Memory B cell (primary cell): Measurements from ENCODE around the gene FTL.

Source experiments
- ATAC-seq: fragments of 150-1000 bp; cut with Tn5 transposase; 2 replicates; pipeline ENCODE4 v1.10.0; 2021; ENCODE audit warnings: low read depth, mild to moderate bottlenecking, moderate library complexity
- DNase-seq, 2 donors: peaks; one replicate each; pipeline ENCODE4 v3.0.0; 2022; ENCODE audit warnings: low spot score in 2 of 2
- H3K27ac Mint-ChIP-seq: one replicate; pipeline ENCODE4 v1.8.0; 2022; ENCODE audit warnings: mild to moderate bottlenecking, moderate library complexity, mixed read lengths
- H3K27me3 Mint-ChIP-seq: one replicate; pipeline ENCODE4 v1.8.0; 2022; ENCODE audit warnings: mixed read lengths
- H3K36me3 Mint-ChIP-seq: one replicate; pipeline ENCODE4 v1.8.0; 2022; ENCODE audit warnings: mild to moderate bottlenecking, mixed read lengths
- H3K4me1 Mint-ChIP-seq: one replicate; pipeline ENCODE4 v1.8.0; 2022; ENCODE audit warnings: mixed read lengths
- H3K4me3 Mint-ChIP-seq: one replicate; pipeline ENCODE4 v1.8.0; 2022; ENCODE audit warnings: mild to moderate bottlenecking, moderate library complexity, mixed read lengths
- H3K9me3 Mint-ChIP-seq: one replicate; pipeline ENCODE4 v1.8.0; 2022; ENCODE audit warnings: mixed read lengths

The FTL gene

DNA sequence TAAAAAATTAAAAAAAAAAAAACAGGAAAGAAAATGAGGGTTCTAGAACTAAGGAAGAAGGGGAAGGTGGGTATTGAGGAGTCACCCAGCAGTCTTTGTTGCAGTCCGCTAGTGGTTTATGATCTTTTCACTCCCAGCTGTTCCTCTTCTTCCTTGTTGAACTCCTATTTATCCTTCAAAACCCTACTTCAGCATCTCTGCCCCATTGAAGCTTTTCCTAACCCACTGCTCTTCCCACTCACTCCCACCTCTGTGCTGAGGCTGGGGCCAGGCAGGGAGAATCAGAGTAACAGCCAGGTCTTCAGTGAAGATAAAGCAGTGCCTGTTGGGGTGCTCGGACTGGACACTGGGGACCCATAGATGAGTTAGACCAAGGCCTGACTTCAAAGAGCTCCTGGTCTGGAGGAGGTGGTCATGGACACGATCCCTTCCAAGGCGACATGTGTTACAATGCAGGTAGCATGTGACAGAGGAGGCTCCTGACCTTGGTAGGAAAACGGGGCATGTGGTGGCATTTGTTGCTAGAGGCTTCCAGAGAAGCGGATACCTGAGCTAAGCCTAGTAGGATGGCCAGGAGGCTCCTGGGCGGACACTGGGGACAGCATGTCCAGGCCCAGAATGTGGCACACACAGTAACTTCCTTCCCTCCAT, 40.0 kb downstream of the FTL start:
- no peak for DNase-seq
- Mint-ChIP-seq H3K4me1 (no peaks in the 10 kb centered on the region), H3K27ac (no peak overlapping the region), H3K36me3 (peaks cover 20% of the 10 kb centered on the region), H3K4me3 (no peak overlapping the region), H3K9me3 (no peaks in the 10 kb centered on the region), H3K27me3 (no peaks in the 10 kb centered on the region)
- no peak for ATAC-seq

DNA sequence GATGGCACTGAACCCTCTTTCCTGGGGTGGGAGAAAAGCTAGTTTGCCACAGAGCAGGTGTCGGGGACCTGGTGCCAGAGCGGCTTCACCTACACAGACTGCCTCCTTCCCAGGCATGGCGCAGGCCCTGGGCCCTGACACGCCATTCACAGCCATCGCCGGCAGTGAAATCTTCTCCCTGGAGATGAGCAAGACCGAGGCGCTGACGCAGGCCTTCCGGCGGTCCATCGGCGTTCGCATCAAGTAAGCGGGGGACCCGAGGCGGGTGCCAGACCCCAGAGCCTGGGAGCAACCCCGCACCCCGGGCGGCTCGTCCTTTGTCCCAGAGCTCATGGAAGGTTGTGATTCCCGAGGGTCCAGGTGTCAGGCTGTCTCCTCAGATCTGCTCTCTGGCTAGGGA, 41.8 kb downstream of the FTL start:
- no peaks in the 10 kb centered on the region for H3K27me3 Mint-ChIP-seq
- H3K9me3 Mint-ChIP-seq: no peaks in the 10 kb centered on the region
- ATAC-seq (no peak), DNase-seq (no peak)
- no peak overlapping the region for H3K27ac Mint-ChIP-seq
- H3K4me1 Mint-ChIP-seq: no peaks in the 10 kb centered on the region
- H3K4me3 Mint-ChIP-seq: no peak overlapping the region
- peaks cover 25% of the 10 kb centered on the region for H3K36me3 Mint-ChIP-seq

DNA sequence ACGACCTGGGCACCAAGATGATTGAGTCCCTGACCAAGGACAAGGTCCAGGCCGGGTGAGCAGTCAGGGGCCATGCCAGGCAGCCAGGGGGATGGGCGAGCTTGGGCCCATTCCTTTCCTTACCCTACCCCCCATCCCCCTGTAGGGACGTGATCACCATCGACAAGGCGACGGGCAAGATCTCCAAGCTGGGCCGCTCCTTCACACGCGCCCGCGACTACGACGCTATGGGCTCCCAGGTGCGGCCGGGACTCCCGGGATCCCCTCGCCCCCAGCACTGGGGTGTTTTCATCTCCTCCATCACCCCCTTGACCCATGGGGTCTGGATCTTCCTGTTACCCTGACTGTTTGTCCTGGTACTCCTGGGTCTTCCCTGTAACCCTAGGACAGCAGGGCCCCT, 44.7 kb downstream of the FTL start:
- Mint-ChIP-seq H3K9me3 (no peaks in the 10 kb centered on the region), H3K4me3 (no peak overlapping the region), H3K27ac (no peak overlapping the region), H3K36me3 (peaks cover 25% of the 10 kb centered on the region), H3K27me3 (no peaks in the 10 kb centered on the region), H3K4me1 (no peaks in the 10 kb centered on the region)
- no peak for DNase-seq
- ATAC-seq: no peak

DNA sequence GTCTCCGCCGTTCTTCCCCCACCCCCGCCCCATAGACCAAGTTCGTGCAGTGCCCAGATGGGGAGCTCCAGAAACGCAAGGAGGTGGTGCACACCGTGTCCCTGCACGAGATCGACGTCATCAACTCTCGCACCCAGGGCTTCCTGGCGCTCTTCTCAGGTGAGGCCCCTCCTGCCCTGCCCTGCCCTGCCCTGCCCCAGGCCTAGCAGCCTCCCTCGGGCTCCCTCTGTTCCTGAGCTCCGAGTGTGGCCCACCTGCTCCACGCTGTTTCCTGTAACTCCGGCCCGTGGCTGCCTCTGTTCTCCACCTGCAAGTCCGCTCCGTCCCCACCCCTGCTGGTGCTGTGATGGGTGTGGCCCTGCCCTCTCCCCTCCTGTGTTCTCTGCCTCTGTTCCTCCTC, 45.3 kb downstream of the FTL start:
- DNase-seq (no peak), ATAC-seq (no peak)
- no peak overlapping the region for H3K27ac Mint-ChIP-seq
- H3K36me3 Mint-ChIP-seq: peaks cover 21% of the 10 kb centered on the region
- H3K27me3 Mint-ChIP-seq: no peaks in the 10 kb centered on the region
- H3K9me3 Mint-ChIP-seq: no peaks in the 10 kb centered on the region
- H3K4me3 Mint-ChIP-seq: no peak overlapping the region
- no peaks in the 10 kb centered on the region for H3K4me1 Mint-ChIP-seq

DNA sequence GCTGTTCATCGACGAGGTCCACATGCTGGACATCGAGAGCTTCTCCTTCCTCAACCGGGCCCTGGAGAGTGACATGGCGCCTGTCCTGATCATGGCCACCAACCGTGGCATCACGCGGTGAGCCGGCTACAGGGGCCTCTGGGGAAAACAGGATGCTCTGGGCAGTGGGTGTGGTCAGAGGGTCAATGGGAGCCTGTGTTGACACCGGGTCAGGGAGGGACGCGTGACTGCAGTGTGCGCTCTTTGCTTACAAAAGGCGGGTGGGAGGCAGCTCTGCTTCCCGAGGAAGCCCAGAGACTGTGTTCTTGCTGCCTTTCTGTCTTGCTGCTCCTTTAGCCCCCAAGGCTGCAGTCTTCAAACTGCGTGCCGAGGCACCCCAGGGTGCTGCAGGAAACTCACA, 46.1 kb downstream of the FTL start:
- Mint-ChIP-seq H3K27ac (no peak overlapping the region), H3K36me3 (peaks cover 20% of the 10 kb centered on the region), H3K9me3 (no peaks in the 10 kb centered on the region), H3K27me3 (no peaks in the 10 kb centered on the region), H3K4me3 (no peak overlapping the region), H3K4me1 (no peaks in the 10 kb centered on the region)
- ATAC-seq (no peak), DNase-seq (no peak)

DNA sequence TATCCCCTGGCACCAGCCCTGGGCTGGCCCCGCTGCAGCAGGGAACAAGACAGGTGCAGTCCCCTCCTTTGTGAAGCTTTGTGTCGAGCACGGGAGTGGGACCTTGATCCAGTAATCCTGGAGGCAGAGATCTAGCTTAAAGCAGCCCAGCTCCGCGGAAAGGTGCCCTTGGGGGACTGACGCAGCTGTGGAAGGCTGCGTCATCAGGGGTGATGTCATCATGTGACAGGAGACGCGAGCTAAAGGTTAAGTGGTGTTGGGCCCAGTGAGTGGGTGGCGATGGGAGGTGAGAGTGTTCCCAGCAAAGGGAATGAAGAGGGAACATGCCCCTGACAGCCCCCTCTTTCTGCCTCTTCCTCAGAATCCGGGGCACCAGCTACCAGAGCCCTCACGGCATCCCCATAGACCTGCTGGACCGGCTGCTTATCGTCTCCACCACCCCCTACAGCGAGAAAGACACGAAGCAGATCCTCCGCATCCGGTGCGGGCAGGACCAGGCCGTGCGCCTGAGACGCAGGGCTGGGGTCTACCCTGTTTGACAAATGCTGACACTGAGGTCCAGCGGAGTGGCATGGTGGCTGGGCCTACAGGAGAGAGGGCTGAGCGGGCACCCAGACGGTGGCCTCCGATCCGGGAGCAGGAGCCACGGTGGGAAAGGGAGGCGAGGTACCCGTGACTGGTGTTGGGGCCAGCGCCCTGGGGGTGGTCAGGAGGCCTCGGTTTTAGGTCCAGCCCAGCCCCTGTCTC, 49.2 kb downstream of the FTL start:
- DNase-seq: no peak
- Mint-ChIP-seq H3K9me3 (no peaks in the 10 kb centered on the region), H3K27ac (no peak overlapping the region), H3K36me3 (peaks cover 15% of the 10 kb centered on the region), H3K4me3 (no peak overlapping the region), H3K27me3 (no peaks in the 10 kb centered on the region), H3K4me1 (peaks cover 4% of the 10 kb centered on the region)
- no peak for ATAC-seq

DNA sequence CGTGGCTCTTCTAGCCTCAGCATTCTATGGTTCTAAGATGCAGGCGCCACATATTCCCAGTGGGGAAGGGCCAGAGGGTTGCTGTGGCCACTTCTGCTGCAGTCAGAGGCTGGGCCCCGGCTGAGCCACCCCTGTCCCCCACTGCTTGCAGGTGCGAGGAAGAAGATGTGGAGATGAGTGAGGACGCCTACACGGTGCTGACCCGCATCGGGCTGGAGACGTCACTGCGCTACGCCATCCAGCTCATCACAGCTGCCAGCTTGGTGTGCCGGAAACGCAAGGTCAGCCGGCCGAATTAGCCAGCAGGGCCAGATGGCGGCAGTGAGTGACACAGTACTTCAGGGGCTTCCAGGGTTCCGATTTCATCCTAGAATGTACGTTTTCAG, 49.8 kb downstream of the FTL start:
- Mint-ChIP-seq H3K27ac (no peak overlapping the region), H3K27me3 (no peaks in the 10 kb centered on the region), H3K9me3 (no peaks in the 10 kb centered on the region), H3K36me3 (peaks cover 13% of the 10 kb centered on the region), H3K4me3 (no peak overlapping the region), H3K4me1 (peaks cover 5% of the 10 kb centered on the region)
- DNase-seq: no peak
- ATAC-seq: no peak

DNA sequence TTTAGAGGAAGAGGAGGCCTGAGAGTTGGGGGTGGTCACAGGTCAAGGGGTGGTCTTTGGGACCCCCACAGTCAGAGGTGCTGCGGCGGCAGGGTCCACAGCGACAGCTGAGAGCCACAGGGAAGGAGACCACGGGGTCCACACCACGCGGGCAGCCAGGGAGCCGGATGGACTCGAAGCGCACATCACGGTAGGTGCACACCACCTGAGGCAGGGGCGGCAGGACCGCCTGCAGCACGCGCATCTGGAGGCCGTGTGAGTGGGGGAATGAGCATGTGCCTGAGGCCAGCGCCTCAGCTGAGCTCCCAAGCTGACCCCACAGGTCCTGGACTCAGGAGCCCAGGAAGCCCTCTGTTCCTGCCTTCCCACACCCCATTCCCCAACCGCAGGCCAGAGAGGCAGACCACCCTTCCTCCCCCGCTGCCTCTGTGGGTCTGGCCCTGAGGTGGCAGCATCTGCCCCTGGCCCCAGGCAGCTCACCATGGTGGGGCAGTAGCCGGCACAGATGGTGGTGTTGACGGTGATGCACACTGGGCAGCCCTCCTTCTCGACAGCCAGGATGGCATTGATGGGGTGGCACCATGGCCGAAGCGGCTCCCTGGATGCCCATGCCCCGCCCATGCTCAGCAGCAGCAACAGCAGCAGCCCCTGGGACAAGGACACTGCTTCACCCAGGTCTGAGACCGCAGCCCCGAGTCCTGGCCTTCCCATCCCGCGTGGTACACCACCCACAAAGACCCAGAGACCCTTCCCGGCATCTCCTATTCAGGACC, 51.1 kb downstream of the FTL start:
- Mint-ChIP-seq H3K4me3 (peak overlapping the region; percentile 63), H3K9me3 (no peaks in the 10 kb centered on the region), H3K27ac (no peak overlapping the region), H3K27me3 (no peaks in the 10 kb centered on the region), H3K36me3 (peaks cover 4% of the 10 kb centered on the region), H3K4me1 (peaks cover 13% of the 10 kb centered on the region)
- DNase-seq: no peak
- ATAC-seq: no peak
